GM23248 (cell line): ENCODE data around the gene IGF1R.

Source experiments
- EZH2 ChIP-seq: fragments of 200-600 bp; sonication (generic); IDR thresholded peaks from 2 replicates; pipeline ENCODE4 v1.6.1; 2018; ENCODE audit warnings: antibody characterized with exemption, mild to moderate bottlenecking; ENCODE audit not compliant: insufficient read depth, poor library complexity, severe bottlenecking
- EZH2phosphoT487 ChIP-seq: fragments of 200-600 bp; sonication (generic); IDR thresholded peaks from 2 replicates; pipeline ENCODE4 v1.6.1; 2018; ENCODE audit warnings: antibody characterized with exemption, moderate library complexity, mild to moderate bottlenecking, low read depth; ENCODE audit not compliant: insufficient read depth

DNA sequence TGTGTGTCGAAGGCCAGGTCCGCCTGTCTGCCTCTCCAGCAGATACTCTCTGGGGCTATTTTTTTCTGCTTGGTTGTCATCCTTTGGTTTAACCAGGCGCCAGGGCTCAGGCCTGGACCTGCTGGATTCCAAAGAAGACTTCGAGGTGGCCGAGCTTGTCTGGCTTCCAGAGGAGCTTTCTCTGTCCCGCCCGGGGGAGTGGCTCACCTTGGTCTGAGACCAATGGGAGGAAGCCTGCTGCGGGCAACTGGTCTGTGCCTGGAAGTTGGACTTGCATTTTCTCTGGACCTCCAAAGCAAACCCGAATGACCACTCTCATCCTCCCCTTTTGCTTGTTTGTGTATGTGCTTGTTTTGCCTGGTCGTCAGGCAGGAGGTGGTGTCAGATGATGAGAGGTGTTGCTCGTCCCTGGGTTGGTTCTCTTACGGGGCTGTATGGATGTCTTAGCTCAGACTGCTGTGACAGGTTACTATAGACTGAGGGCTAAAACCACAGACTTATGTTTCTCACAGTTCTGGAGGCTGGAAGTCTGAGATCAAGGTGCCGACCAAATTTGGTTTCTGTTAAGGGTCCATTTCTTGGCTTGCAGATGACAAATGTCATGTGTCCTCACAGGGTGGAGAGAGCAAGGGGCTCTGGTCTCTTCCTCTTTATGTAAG is 19.3 kb downstream of the IGF1R start:
- TF ChIP-seq EZH2 (no peak), EZH2phosphoT487 (no peak)
